ENCODE measurements around the gene GCG. TPM values are rescaled to one million over a fixed set of nuclear protein-coding genes. Genes with fewer than 3 reads are reported as not detected.
A peak's percentile ranks its signal among the peaks of the same experiment; 100 is the strongest.

Gene GCG
- total and polyA plus RNA-seq, 10 of the 15 experiments (the other 5 are each of a cell fraction or from before 2014, with no cell fraction given), result not detected

GRCh38 chr2:162123806-162124758 is 28.0 kb downstream of the GCG start (continued):
- TF ChIP-seq MAX (IDR thresholded peaks at IDR 0.05; ENCODE audit: low read depth, low read length) (no peak), ZBTB33 (IDR thresholded peaks at IDR 0.05) (no peak), RAD21 (IDR thresholded peaks at IDR 0.05; ENCODE audit: insufficient read depth, low read depth, low read length) (peak; percentile 69), STAT1 (conservative IDR thresholded peaks at IDR 0.05) (no peak), NBN (IDR thresholded peaks at IDR 0.05) (no peak)
- TF ChIP-seq, protein P1, sequence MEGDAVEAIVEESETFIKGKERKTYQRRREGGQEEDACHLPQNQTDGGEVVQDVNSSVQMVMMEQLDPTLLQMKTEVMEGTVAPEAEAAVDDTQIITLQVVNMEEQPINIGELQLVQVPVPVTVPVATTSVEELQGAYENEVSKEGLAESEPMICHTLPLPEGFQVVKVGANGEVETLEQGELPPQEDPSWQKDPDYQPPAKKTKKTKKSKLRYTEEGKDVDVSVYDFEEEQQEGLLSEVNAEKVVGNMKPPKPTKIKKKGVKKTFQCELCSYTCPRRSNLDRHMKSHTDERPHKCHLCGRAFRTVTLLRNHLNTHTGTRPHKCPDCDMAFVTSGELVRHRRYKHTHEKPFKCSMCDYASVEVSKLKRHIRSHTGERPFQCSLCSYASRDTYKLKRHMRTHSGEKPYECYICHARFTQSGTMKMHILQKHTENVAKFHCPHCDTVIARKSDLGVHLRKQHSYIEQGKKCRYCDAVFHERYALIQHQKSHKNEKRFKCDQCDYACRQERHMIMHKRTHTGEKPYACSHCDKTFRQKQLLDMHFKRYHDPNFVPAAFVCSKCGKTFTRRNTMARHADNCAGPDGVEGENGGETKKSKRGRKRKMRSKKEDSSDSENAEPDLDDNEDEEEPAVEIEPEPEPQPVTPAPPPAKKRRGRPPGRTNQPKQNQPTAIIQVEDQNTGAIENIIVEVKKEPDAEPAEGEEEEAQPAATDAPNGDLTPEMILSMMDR (IDR thresholded peaks at IDR 0.05 in 2 of 3, conservative IDR thresholded peaks at IDR 0.05 in 1 of 3; ENCODE audit: control insufficient read depth in 2 of 3, extremely low read depth in 1 of 3, insufficient read depth in 1 of 3, low read depth in 3 of 3, low read length in 3 of 3), result peak; percentile 48 to 71 (median 55); a peak in 5 of 6 replicates
- TF ChIP-seq, protein P2, sequence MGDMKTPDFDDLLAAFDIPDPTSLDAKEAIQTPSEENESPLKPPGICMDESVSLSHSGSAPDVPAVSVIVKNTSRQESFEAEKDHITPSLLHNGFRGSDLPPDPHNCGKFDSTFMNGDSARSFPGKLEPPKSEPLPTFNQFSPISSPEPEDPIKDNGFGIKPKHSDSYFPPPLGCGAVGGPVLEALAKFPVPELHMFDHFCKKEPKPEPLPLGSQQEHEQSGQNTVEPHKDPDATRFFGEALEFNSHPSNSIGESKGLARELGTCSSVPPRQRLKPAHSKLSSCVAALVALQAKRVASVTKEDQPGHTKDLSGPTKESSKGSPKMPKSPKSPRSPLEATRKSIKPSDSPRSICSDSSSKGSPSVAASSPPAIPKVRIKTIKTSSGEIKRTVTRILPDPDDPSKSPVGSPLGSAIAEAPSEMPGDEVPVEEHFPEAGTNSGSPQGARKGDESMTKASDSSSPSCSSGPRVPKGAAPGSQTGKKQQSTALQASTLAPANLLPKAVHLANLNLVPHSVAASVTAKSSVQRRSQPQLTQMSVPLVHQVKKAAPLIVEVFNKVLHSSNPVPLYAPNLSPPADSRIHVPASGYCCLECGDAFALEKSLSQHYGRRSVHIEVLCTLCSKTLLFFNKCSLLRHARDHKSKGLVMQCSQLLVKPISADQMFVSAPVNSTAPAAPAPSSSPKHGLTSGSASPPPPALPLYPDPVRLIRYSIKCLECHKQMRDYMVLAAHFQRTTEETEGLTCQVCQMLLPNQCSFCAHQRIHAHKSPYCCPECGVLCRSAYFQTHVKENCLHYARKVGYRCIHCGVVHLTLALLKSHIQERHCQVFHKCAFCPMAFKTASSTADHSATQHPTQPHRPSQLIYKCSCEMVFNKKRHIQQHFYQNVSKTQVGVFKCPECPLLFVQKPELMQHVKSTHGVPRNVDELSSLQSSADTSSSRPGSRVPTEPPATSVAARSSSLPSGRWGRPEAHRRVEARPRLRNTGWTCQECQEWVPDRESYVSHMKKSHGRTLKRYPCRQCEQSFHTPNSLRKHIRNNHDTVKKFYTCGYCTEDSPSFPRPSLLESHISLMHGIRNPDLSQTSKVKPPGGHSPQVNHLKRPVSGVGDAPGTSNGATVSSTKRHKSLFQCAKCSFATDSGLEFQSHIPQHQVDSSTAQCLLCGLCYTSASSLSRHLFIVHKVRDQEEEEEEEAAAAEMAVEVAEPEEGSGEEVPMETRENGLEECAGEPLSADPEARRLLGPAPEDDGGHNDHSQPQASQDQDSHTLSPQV (IDR thresholded peaks at IDR 0.05), result 0 out of 2 replicates have a peak, but pooled peaks have one; percentile 18

Measured in GM12878 (cell line).